DOHH2 (cell line): ENCODE measurements around the gene TTC33.

Experiments used
- EZH2phosphoT487 ChIP-seq: fragments of 200-600 bp; sonication (generic); IDR thresholded peaks from 2 replicates; pipeline ENCODE4 v1.6.1; 2017; ENCODE audit warnings: borderline replicate concordance, mild to moderate bottlenecking, antibody characterized with exemption, low read length, moderate library complexity, mixed read lengths
- TF ChIP-seq, protein P1 (sequence below): fragments of 200-600 bp; sonication (generic); IDR thresholded peaks from one replicate; pipeline ENCODE4 v1.5.1; 2014; ENCODE audit warnings: antibody characterized with exemption, mild to moderate bottlenecking, low read depth, low read length; ENCODE audit not compliant: poor library complexity, severe bottlenecking

DNA sequence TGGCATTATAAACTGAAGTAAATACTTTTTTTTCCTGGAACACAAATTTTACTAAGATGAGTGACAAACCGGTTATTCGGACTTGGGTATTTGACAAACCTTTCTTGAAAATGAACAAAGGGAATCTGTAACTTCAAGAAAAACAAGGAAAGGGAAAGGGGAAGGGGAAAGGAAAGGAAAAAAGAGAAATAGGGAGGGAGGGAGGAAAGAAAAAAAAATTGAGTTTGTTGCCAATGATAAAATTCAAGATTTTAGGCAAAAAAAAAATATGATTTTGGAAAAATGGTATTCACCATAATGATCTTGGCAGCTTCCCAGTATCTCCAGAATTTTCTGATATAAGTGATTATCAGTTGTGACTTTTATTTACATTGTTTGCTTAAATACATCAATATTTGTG lies 1.6 kb upstream of the TTC33 start:
- TF ChIP-seq, protein P1, sequence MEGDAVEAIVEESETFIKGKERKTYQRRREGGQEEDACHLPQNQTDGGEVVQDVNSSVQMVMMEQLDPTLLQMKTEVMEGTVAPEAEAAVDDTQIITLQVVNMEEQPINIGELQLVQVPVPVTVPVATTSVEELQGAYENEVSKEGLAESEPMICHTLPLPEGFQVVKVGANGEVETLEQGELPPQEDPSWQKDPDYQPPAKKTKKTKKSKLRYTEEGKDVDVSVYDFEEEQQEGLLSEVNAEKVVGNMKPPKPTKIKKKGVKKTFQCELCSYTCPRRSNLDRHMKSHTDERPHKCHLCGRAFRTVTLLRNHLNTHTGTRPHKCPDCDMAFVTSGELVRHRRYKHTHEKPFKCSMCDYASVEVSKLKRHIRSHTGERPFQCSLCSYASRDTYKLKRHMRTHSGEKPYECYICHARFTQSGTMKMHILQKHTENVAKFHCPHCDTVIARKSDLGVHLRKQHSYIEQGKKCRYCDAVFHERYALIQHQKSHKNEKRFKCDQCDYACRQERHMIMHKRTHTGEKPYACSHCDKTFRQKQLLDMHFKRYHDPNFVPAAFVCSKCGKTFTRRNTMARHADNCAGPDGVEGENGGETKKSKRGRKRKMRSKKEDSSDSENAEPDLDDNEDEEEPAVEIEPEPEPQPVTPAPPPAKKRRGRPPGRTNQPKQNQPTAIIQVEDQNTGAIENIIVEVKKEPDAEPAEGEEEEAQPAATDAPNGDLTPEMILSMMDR: no peak
- TF ChIP-seq EZH2phosphoT487: no peak
